Measurements from ENCODE around the gene ZSWIM5.
"Not testable (repeated sequence)": the region's sequence is repeated elsewhere in the genome, so short reads cannot be mapped to it uniquely, and the experiment has no call there.

ZSWIM5 gene
- 2.5 to 10.7 (median 9.8) reads per million in 3 experiments for total RNA-seq

DNA sequence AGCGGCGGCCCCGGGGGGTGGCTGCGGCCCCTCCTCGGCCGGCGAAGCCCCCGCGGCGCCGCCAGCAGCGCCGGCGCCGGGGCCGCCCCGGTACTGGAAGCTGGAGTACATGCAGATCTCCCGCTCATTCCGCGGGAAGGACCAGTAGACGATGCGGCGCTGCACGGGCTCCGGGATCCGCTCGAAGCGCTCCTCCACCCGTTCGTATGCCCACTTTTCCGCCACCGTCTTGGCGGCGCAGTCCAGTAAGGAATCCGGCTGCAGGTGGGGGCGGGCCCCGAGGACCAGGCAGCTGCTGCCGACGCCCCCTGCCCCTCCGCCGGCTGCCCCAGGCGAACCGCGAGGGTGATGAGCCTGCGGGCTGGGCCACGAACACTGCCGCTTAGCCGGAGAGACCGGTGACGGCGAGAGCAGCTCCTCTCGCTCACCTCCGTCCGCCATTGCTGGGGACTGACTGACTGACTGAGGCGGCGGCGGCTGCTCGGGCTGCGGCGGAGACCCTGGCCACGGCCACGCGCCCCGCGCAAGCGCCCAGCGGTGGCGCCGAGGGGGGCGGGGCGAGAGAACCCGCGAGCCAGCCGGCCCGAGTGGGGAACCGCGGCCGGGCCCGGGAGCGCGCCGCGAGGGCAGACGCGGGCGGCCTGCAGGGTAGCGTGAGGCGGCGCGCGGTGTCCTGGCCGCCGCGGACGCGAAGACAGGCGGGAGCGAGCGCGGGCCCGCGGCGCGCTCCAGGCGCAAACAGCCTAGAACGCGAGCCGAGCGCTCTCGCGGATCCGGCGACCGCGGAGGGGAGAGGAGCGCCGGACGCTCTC is at the start of gene ZSWIM5:
Gene ZSWIM5, minus strand, starts transcription at position 696 of the 812 bp plus-strand sequence. Its CDS starts 255 bp downstream, at position 441.
- peak; percentile 71 for DNase-seq

DNA sequence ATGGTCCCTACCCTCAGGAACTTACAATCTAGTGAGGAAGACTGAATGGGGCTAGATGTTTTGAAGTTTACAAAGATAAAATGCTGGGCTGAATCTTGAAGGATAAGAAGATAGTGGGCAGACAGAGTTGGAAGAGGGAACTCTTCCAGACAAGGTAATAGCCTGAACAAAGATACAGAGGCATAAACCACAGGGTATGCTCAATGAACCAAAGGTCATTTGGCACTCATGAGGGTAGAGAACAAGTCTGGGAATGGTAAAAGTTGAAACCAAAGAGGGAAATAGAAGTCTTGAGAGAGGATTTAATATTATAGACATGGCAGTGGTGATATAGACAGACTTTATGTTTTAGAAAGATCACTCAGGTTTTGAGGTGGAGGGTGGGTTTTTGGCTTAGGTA is 48.1 kb upstream of the ZSWIM5 start:
- no peak for DNase-seq

DNA sequence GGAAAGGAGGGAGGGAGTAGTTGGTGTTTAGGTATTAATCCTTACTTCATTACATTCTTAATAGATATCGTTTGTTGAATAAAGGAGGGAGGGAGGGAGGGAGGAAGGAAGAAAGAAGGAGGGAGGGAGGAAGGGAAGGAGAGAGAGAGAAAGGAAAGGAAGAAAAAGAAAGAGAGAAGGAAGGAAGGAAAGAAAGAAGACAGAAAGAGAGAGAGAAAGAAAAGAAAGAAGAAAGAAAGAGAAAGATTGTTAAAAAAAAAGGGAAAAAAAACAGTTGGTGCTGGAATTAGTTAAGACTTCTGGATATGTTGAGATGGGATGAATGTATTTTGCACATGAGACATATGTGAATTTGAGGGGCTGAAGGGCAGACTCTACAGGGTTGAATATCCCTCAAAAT is 44.1 kb upstream of the ZSWIM5 start:
- no peak for DNase-seq

DNA sequence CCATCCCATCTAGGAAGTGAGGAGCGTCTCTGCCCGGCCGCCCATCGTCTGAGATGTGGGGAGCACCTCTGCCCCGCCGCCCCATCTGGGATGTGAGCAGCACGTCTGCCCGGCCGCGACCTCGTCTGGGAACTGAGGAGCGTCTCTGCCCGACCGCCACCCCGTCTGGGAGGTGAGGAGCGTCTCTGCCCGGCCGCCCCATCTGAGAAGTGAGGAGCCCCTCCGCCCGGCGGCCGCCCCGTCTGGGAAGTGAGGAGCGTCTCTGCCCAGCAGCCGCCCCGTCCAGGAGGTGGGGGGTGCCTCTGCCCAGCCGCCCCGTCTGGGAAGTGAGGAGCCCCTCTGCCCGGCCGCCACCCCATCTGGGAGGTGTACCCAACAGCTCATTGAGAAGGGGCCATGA is 41.6 kb upstream of the ZSWIM5 start:
- DNase-seq, result not testable (repeated sequence)

DNA sequence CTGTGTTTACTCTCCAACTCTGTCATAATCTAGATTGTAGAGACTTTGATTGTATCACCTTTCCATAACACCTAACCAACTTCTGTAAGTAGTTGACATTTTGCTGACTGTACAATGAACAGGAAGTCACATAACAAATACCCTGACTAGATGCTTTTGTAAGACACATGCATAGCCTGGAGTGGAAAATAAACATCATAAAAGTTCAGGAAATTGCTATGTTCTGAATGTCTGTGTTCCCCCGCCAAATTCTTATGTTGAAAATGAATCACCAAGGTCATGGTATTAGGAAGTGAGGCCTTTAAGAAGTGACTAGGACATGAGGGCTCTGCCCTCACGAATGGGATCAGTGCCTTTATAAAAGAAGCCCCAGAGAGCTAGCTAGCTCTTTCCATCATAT is 40.4 kb upstream of the ZSWIM5 start:
- no peak for DNase-seq

DNA sequence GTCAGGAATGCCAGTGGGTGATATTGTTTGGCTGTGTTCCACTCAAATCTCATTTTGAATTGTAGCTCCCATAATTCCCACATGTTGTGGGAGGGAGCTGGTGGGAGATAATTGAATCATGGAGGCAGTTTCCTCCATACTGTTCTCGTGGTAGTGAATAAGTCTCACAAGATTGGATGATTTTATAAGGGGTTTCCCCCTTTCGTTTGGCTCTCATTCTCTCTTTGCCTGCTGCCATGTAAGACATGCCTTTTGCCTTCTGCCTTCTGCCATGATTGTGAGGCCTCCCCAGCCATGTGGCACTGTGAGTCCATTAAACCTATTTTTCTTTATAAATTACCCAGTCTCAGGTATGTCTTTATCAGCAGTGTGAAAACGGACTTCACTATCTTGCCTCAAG is 40.0 kb upstream of the ZSWIM5 start:
- DNase-seq, result not testable (repeated sequence)

DNA sequence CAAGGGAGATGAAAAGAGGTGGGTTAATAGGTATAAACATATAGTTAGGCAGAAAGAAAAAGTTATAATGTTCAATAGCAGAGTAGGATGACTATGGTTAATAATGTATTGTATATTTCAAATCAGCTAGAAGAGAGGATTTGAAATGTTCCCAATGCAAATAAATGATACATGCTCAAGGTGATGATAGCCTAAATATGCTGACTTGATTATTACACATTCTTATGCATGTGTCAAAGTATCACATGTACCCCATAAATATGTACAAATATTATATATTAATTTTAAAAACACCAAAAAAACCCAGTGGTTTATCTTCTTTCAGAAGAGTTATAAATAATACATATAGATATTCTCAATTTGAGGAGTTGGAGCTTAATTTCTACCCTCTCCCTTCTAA is 38.3 kb upstream of the ZSWIM5 start:
- DNase-seq, result no peak

DNA sequence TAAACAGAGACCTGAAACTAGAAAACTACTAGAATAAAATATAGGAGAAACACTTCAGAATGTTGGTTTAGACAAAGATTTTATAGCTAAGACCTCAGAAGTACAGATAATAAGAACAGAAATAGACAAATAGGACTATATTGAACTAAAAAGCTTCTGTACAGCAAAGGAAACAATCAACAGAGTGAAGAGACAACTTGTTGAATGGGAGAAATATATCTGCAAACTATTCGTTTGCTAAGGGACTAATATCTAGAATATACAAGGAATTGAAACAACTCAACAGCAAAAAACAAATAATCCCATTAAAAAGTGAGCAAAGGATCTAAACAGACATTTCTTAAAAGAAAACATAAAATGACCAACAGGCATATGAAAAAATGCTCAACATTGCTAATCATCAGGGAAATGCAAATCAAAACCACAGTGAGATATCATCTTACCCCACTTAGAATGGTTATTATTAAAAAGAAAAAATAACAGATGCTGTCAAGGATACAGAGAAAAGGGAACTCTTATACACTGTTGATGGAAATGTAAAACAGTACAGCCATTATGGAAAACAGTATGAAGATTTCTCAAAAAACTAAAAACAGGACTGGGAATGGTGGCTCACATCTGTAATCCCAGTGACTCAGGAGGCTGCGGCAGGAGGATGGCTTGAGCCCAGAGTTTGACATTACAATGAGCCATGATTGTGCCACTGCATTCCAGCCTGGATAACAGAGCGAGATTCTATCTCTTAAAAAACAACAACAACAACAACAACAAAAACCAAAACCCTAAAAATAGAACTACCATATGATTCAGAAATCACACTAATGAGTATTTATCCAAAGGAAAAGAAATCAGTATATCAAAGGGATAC is 37.3 kb upstream of the ZSWIM5 start:
- DNase-seq, result no peak

DNA sequence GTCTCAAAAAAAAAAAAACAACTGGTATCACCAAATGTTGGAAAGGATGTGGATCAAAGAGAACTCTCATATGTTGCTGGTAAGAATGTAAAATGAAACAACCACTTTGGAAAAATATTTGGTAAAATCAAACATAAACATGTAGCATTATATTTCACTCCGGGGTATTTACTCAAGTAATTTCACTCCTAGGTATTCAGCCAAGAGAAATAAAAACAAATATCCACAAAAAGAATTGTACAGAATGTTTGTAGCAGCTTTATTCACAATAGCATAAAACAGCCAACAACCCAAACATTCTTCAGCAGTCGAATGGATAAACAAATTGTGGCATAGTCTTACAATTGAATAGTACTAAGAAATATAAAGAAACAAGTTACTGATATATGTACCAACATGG is 32.4 kb upstream of the ZSWIM5 start:
- no peak for DNase-seq

DNA sequence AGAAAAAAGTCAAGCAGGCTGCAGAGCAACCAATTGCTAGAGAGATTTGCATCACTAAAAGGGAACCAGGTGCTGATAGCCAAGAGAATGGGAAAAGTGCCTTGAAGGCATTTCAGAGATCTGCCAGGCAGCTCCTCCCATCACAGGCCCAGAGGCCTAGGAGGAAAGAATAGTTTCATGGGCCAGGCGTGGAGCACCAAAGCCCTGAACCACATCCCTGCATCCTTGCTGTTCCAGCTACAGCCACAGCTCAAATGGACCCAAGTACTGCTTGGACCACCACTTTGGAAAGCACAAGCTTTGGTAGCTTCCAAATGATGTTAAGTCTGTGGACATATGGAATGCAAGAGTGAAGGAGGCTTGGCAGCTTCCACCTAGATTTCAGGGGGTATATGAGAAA is 29.7 kb upstream of the ZSWIM5 start:
- no peak for DNase-seq

DNA sequence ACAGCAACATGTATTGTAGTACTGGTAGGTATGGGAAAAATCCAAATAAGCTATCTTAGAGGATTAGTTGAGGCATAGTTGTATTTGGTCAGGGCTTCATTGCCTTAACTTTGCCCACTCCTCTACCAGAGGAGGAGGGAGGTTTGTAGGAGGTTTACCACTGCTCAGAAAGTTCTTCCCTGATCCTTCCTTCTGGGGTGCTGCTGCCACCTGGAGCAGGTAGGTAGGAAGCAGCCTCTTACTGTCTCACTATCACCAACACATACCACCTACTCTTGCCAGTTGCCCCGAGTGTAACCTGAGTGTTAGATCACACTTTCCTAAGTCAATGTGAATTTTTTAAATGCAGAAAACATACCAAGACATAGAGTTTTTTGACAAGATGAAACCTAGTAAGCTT is 24.1 kb upstream of the ZSWIM5 start:
- DNase-seq, result no peak

DNA sequence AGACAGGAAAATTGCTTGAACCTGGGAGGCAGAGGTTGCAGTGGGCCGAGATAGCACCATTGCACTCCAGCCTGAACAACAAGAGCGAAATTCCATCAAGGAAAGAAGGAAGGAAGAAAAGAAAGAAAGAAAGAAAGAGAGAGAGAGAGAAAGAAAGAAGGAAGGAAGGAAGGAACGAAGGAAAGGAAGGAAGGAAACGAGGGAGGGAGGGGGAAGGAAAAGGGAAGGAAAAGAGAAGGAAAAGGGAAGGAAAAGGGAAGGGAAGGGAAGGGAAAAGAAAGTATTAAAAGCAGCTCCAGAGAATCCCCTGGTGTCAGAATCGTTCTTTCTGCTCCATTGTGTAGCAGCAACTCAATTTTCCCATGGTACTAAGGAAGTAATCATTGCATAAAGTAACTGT is 19.2 kb upstream of the ZSWIM5 start:
- no peak for DNase-seq

DNA sequence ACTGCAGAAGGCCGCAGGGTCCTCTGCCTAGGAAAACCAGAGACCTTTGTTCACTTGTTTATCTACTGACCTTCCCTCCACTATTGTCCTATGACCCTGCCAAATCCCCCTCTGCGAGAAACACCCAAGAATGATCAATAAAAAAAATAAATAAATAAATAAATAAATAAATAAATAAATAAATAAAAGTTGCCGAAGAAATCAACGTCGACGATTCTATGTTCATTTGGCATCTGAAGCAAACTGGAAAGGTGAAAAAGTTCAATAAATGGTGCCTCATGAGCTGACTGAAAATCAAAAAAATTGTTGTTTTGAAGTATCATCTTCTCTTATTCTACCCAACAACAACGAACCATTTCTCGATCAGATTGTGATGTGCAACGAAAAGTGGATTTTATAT is 17.3 kb upstream of the ZSWIM5 start:
- not testable (repeated sequence) for DNase-seq

DNA sequence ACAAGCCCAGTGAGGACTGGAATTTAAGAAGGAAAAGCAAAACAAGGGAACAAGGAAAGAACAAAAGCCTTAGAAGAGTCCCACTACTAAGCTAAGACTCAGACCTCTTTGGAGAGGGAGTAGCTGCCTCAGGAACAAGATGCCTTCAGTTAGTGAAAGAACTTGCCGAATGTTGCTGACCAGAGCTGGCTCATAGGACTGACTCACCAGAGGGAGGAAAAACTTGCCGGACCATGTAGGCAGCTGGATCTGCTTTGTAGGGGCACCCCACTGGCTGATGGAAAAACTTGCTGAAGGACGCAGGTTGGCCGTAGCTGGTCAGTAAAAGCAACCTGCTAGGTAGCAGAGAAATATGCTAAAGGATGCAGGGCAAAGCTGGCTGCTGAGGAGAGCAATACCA is 15.3 kb upstream of the ZSWIM5 start:
- DNase-seq, result no peak

DNA sequence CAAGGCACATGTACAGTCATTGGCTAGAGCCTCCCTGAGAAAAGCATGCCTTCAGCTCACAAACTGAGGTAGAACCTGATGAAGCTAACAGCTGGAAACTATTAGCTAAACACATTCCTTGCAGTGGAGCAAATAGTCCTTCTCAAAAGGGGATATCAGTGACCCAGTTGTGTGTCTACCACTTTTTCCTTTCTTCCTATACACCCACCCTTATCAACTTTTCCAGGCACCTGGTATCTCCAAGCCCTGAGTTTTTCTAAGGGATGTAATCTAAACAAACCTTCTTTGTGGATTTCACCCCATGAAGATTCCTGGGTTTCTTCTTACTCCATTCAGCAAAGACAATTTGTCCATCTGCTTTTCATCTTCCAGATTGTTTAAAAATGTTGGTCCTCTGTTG is 10.5 kb upstream of the ZSWIM5 start:
- DNase-seq, result no peak

DNA sequence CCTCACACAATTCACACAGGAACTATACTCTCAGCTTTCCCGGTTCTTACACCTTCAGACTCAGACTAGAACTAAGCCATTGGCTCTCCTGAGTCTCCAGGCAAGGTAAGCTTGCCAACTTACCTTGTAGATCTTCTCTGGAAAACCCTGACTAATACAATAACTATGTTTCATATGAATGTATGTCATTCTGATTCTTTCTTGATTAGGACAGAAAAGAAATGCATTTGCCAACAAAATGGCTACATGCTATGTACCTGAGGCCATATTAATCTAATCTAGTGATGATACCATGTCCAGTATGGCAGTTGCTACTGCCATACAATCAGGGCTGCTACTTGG is 9.8 kb upstream of the ZSWIM5 start:
- no peak for DNase-seq

DNA sequence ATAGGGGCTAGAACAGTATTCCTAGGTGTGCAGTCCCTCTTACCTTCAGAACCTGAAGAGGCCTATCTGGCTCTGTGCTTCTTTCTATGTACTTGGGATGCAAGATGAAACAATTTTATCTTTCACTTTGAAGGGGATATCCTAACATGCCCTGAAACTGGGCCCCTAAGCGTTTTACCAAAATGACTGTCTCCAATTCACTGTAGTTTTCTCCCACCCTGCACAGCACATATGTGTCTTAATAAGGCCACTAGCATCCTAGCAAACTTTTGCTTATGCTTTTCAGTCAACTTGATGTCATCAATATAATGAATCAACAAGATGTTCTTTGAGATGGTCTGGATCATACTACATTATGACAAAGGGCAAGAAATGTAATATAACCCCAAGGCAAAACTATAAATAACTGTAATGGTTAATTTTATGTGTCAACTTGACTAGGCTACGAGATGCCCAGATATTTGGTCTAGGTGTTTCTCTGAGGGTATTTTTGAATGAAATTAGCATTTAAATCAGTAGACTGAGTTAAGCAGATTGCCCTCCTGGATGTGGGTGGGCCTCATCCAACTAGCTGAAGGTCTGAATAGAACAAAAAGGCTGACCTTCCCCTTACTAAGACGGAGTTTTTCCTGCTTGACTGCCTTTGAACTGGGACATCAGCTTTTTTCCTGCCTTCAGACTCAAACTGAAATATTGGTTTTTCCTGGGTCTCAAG is 9.2 kb upstream of the ZSWIM5 start:
- DNase-seq, result no peak

DNA sequence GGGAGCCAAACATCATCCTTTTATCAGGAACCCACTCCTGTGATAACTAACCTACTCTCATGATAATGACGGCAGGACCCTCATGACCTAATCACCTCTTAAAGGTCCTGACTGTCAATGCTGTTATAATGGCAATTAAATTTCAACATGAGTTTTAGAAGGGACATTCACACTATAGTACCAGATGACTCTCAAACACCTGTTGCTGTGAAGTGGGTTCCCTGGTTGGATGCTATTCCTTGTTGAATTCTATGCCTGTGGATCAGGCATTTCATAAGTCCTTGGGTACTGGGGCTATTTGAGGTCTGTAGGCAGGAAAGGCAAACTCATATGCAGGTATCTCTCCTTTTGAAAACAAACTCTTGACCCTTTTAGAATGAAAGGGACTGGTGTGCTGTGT is 7.5 kb upstream of the ZSWIM5 start:
- no peak for DNase-seq

DNA sequence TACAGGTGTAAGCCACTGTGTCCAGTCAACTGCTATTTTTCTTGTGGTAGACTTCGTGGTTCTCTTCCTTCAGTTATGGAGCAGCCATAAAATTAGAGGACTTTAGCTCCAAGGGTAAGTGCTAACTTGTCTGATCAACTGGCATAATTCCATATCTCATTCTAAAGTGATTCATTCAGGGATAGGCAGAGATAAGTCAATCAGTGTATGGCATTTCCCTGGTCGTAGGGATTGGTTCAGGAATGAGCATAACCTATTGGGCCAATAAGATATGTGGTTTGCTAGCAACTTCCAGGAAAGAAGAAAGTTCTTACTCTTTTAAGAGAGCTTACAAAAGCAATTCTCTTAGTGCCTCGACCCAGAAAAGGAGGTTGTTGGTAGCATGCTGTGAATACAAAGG is 4.7 kb upstream of the ZSWIM5 start:
- no peak for DNase-seq

DNA sequence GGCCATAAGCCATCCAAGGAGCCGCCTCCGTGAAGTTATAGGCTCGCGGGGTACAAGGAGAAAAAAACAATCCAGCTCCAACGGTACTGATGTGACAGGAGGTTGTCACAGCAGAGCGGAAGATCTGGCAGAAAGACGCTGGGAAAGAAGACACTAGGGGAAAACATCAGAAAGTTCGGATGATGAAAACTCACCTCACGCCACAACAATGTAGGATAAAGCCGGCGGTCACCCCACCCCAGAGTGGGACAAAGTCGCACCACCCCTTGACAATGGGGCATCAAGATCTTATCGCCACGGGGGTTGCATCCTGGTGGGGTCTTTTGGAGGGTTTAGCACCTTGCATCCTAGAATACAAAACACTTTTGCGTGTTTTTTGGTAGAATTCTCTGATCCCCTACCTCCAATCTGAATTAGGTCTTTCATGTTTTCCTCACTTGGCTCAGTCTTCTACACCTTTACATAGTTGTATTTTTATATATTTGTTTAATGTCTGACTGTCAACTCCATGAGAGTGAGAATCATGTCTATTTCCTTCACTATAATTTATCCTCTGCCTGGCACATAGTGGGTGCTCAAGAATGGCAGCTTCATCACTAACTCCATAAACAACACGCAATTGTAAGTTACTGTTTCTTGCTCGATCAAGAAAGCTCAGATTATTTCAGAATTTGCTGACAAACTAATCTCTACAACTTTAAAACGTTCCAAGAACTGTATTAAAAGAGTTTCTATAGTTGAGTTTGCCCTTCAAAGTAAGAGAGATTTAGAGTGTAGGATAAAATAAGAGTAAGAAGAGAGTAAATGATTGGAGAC is 611 bp upstream of the ZSWIM5 start:
- no peak for DNase-seq

DNA sequence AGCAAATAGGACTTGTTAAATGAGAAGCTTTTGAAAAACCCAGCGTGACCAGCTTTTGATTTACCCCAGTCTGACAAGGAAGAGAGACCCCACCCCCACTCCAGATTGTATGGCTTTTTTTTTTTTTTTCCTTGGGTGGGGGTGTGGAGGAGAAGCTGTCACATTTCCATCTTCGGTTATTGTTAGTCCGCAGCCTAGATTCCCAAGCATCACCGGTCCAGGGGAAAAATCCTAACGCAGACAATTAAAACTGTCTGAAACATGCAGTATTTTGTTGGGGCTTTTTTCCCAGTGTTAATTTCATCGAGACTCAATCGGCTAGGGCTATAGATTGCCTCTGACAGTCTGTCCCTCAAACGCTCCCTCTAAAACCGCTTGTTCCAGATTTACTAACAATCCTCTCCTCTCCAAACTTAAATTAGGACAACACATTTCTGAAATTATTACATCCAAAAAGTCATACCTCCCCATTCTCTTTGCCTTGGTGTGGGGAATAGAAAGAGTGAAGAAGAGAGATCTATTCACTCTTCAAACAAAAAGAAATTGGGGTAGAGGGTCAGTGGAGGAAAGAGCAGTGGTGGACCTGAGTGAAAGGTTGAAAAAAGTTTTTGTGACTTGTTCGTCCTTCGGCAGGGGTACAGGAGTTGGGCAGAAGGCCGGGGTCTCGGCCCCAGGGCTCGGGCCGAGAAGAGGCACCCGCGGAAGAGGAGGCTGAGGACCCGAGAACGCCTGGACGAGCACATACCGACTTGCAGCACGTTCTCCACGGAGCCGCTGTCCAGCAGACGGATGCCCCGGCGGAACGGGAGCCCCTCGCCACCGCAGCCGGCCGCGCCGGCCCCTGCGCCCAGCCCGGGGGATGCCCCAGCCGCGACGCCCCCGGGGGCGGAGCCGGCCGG is 1.1 kb downstream of the ZSWIM5 start:
- no peak for DNase-seq
